ENCODE data around the gene OLA1. TPM values are rescaled to one million over a fixed set of nuclear protein-coding genes. Genes with fewer than 3 reads are reported as not detected.

Gene OLA1
- total RNA-seq, 2 experiments from 2014 or later: 63.5 to 64.6 TPM

GRCh38 chr2:174076975-174077374 is 171.4 kb downstream of the OLA1 start:
- Mint-ChIP-seq H3K4me3 (no peak overlapping the region), H3K36me3 (ENCODE audit: low read depth) (peaks cover 14% of the 10 kb centered on the region), H3K27me3 (no peaks in the 10 kb centered on the region), H3K4me1 (no peaks in the 10 kb centered on the region), H3K27ac (no peak overlapping the region), H3K9me3 (no peaks in the 10 kb centered on the region)
- DNase-seq: no peak
- POLR2A ChIA-PET: interaction anchor here (0.6 kb wide), 1 partner anchor 11 kb away, joined by 4 read pairs; no protein-coding TSS in a partner anchor
- CTCF ChIA-PET: interaction anchor here (1.1 to 1.5 kb wide), 2 partner anchors 12 to 25 kb away, joined by 4 to 5 read pairs; no protein-coding TSS in a partner anchor

GRCh38 chr2:174076040-174076439 is 172.3 kb downstream of the OLA1 start:
- H3K27ac Mint-ChIP-seq: no peak overlapping the region
- ChIA-PET POLR2A (no interaction called here), CTCF (interaction anchor here (1.1 to 1.5 kb wide), 2 partner anchors 13 to 24 kb away, joined by 4 to 5 read pairs; no protein-coding TSS in a partner anchor)
- H3K4me1 Mint-ChIP-seq: no peaks in the 10 kb centered on the region
- DNase-seq: no peak
- no peaks in the 10 kb centered on the region for H3K27me3 Mint-ChIP-seq
- H3K4me3 Mint-ChIP-seq: no peak overlapping the region
- H3K36me3 Mint-ChIP-seq (ENCODE audit: low read depth): peaks cover 14% of the 10 kb centered on the region
- no peaks in the 10 kb centered on the region for H3K9me3 Mint-ChIP-seq

GRCh38 chr2:174074831-174075230 is 173.5 kb downstream of the OLA1 start:
- peaks cover 14% of the 10 kb centered on the region for H3K36me3 Mint-ChIP-seq (ENCODE audit: low read depth)
- no peaks in the 10 kb centered on the region for H3K27me3 Mint-ChIP-seq
- H3K4me3 Mint-ChIP-seq: no peak overlapping the region
- H3K9me3 Mint-ChIP-seq: no peaks in the 10 kb centered on the region
- H3K4me1 Mint-ChIP-seq: no peaks in the 10 kb centered on the region
- H3K27ac Mint-ChIP-seq: no peak overlapping the region
- ChIA-PET CTCF (no interaction called here), POLR2A (no interaction called here)
- DNase-seq: no peak

- H3K9me3 Mint-ChIP-seq: no peaks in the 10 kb centered on the region
- no peak for DNase-seq
- ChIA-PET POLR2A (no interaction called here), CTCF (no interaction called here)
- no peaks in the 10 kb centered on the region for H3K4me1 Mint-ChIP-seq
- no peak overlapping the region for H3K4me3 Mint-ChIP-seq
- H3K36me3 Mint-ChIP-seq (ENCODE audit: low read depth): peaks cover 14% of the 10 kb centered on the region
- no peak overlapping the region for H3K27ac Mint-ChIP-seq
- no peaks in the 10 kb centered on the region for H3K27me3 Mint-ChIP-seq
These were observed 175.5 kb downstream of the OLA1 start for GRCh38 chr2:174072857-174073256.

GRCh38 chr2:174072069-174072468 is 176.3 kb downstream of the OLA1 start:
- no peak overlapping the region for H3K27ac Mint-ChIP-seq
- peaks cover 14% of the 10 kb centered on the region for H3K36me3 Mint-ChIP-seq (ENCODE audit: low read depth)
- no peak for DNase-seq
- no peak overlapping the region for H3K4me3 Mint-ChIP-seq
- H3K4me1 Mint-ChIP-seq: no peaks in the 10 kb centered on the region
- ChIA-PET CTCF (no interaction called here), POLR2A (no interaction called here)
- no peaks in the 10 kb centered on the region for H3K9me3 Mint-ChIP-seq
- peaks cover 2% of the 10 kb centered on the region for H3K27me3 Mint-ChIP-seq

GRCh38 chr2:174071321-174071720 is 177.0 kb downstream of the OLA1 start:
- no peak overlapping the region for H3K4me3 Mint-ChIP-seq
- no peak overlapping the region for H3K27ac Mint-ChIP-seq
- H3K9me3 Mint-ChIP-seq: no peaks in the 10 kb centered on the region
- H3K4me1 Mint-ChIP-seq: no peaks in the 10 kb centered on the region
- CTCF ChIA-PET: no interaction called here
- DNase-seq: no peak
- H3K36me3 Mint-ChIP-seq (ENCODE audit: low read depth): peaks cover 14% of the 10 kb centered on the region
- POLR2A ChIA-PET: no interaction called here
- H3K27me3 Mint-ChIP-seq: peaks cover 5% of the 10 kb centered on the region

GRCh38 chr2:174070281-174070680 is 178.1 kb downstream of the OLA1 start:
- POLR2A ChIA-PET: no interaction called here
- H3K4me3 Mint-ChIP-seq: no peak overlapping the region
- CTCF ChIA-PET: no interaction called here
- peaks cover 10% of the 10 kb centered on the region for H3K36me3 Mint-ChIP-seq (ENCODE audit: low read depth)
- no peaks in the 10 kb centered on the region for H3K4me1 Mint-ChIP-seq
- no peak overlapping the region for H3K27ac Mint-ChIP-seq
- peaks cover 5% of the 10 kb centered on the region for H3K27me3 Mint-ChIP-seq
- no peaks in the 10 kb centered on the region for H3K9me3 Mint-ChIP-seq
- no peak for DNase-seq

- H3K27ac Mint-ChIP-seq: no peak overlapping the region
- ChIA-PET CTCF (no interaction called here), POLR2A (no interaction called here)
- no peaks in the 10 kb centered on the region for H3K36me3 Mint-ChIP-seq (ENCODE audit: low read depth)
- DNase-seq: no peak
- H3K4me3 Mint-ChIP-seq: no peak overlapping the region
- H3K4me1 Mint-ChIP-seq: no peaks in the 10 kb centered on the region
- peaks cover 10% of the 10 kb centered on the region for H3K27me3 Mint-ChIP-seq
- no peaks in the 10 kb centered on the region for H3K9me3 Mint-ChIP-seq
These were observed 180.5 kb downstream of the OLA1 start for GRCh38 chr2:174067815-174068214.

- Mint-ChIP-seq H3K9me3 (no peaks in the 10 kb centered on the region), H3K27ac (no peak overlapping the region), H3K4me1 (no peaks in the 10 kb centered on the region), H3K27me3 (peaks cover 12% of the 10 kb centered on the region), H3K4me3 (no peak overlapping the region), H3K36me3 (ENCODE audit: low read depth) (no peaks in the 10 kb centered on the region)
- no peak for DNase-seq
- CTCF ChIA-PET: no interaction called here
- POLR2A ChIA-PET: interaction anchor here (0.7 kb wide), 1 partner anchor 10 kb away, joined by 4 read pairs; no protein-coding TSS in a partner anchor
These were observed 181.5 kb downstream of the OLA1 start for GRCh38 chr2:174066871-174067270.

- no peaks in the 10 kb centered on the region for H3K4me1 Mint-ChIP-seq
- peaks cover 10% of the 10 kb centered on the region for H3K9me3 Mint-ChIP-seq
- no peak overlapping the region for H3K4me3 Mint-ChIP-seq
- H3K27me3 Mint-ChIP-seq: peaks cover 17% of the 10 kb centered on the region
- H3K27ac Mint-ChIP-seq: no peak overlapping the region
- ChIA-PET CTCF (no interaction called here), POLR2A (no interaction called here)
- H3K36me3 Mint-ChIP-seq (ENCODE audit: low read depth): no peaks in the 10 kb centered on the region
- DNase-seq: no peak
These were observed 184.7 kb downstream of the OLA1 start for GRCh38 chr2:174063492-174064092.

GRCh38 chr2:174062934-174063333 is 185.4 kb downstream of the OLA1 start:
- POLR2A ChIA-PET: no interaction called here
- CTCF ChIA-PET: no interaction called here
- Mint-ChIP-seq H3K27me3 (peaks cover 19% of the 10 kb centered on the region), H3K9me3 (peaks cover 12% of the 10 kb centered on the region), H3K4me1 (no peaks in the 10 kb centered on the region), H3K27ac (no peak overlapping the region), H3K4me3 (no peak overlapping the region), H3K36me3 (ENCODE audit: low read depth) (no peaks in the 10 kb centered on the region)
- no peak for DNase-seq

GRCh38 chr2:174059884-174060244 is 188.5 kb downstream of the OLA1 start:
- H3K4me1 Mint-ChIP-seq: no peaks in the 10 kb centered on the region
- ChIA-PET POLR2A (no interaction called here), CTCF (no interaction called here)
- no peak overlapping the region for H3K27ac Mint-ChIP-seq
- no peak for DNase-seq
- no peak overlapping the region for H3K4me3 Mint-ChIP-seq
- H3K9me3 Mint-ChIP-seq: peaks cover 12% of the 10 kb centered on the region
- H3K27me3 Mint-ChIP-seq: peaks cover 16% of the 10 kb centered on the region
- H3K36me3 Mint-ChIP-seq (ENCODE audit: low read depth): no peaks in the 10 kb centered on the region

GRCh38 chr2:174059178-174059883 is 189.0 kb downstream of the OLA1 start:
- no peaks in the 10 kb centered on the region for H3K36me3 Mint-ChIP-seq (ENCODE audit: low read depth)
- no peak for DNase-seq
- ChIA-PET CTCF (no interaction called here), POLR2A (no interaction called here)
- H3K9me3 Mint-ChIP-seq: peaks cover 12% of the 10 kb centered on the region
- no peaks in the 10 kb centered on the region for H3K4me1 Mint-ChIP-seq
- no peak overlapping the region for H3K27ac Mint-ChIP-seq
- H3K4me3 Mint-ChIP-seq: no peak overlapping the region
- H3K27me3 Mint-ChIP-seq: peaks cover 16% of the 10 kb centered on the region

GRCh38 chr2:174058456-174058855 is 189.9 kb downstream of the OLA1 start:
- CTCF ChIA-PET: interaction anchor here (1.0 kb wide), 1 partner anchor 20 kb away, joined by 3 read pairs; no protein-coding TSS in a partner anchor
- H3K36me3 Mint-ChIP-seq (ENCODE audit: low read depth): no peaks in the 10 kb centered on the region
- peaks cover 11% of the 10 kb centered on the region for H3K27me3 Mint-ChIP-seq

More at GRCh38 chr2:174058456-174058855, 189.9 kb downstream of the OLA1 start:
- Mint-ChIP-seq H3K27ac (no peak overlapping the region), H3K4me3 (no peak overlapping the region), H3K4me1 (no peaks in the 10 kb centered on the region), H3K9me3 (peaks cover 12% of the 10 kb centered on the region)
- no peak for DNase-seq
- POLR2A ChIA-PET: no interaction called here

Measured in activated CD4-positive, alpha-beta memory T cell treated with anti-CD3 and anti-CD28 coated beads, Interleukin-2, amount 10 ng/mL, durations not matched to agents 7 days and 5 days (primary cell).